ENCODE results near the gene PIAS2.
"Not testable (repeated sequence)": the region's sequence is repeated elsewhere in the genome, so short reads cannot be mapped to it uniquely, and the experiment has no call there.

PIAS2 gene, protein sequence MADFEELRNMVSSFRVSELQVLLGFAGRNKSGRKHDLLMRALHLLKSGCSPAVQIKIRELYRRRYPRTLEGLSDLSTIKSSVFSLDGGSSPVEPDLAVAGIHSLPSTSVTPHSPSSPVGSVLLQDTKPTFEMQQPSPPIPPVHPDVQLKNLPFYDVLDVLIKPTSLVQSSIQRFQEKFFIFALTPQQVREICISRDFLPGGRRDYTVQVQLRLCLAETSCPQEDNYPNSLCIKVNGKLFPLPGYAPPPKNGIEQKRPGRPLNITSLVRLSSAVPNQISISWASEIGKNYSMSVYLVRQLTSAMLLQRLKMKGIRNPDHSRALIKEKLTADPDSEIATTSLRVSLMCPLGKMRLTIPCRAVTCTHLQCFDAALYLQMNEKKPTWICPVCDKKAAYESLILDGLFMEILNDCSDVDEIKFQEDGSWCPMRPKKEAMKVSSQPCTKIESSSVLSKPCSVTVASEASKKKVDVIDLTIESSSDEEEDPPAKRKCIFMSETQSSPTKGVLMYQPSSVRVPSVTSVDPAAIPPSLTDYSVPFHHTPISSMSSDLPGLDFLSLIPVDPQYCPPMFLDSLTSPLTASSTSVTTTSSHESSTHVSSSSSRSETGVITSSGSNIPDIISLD

DNA sequence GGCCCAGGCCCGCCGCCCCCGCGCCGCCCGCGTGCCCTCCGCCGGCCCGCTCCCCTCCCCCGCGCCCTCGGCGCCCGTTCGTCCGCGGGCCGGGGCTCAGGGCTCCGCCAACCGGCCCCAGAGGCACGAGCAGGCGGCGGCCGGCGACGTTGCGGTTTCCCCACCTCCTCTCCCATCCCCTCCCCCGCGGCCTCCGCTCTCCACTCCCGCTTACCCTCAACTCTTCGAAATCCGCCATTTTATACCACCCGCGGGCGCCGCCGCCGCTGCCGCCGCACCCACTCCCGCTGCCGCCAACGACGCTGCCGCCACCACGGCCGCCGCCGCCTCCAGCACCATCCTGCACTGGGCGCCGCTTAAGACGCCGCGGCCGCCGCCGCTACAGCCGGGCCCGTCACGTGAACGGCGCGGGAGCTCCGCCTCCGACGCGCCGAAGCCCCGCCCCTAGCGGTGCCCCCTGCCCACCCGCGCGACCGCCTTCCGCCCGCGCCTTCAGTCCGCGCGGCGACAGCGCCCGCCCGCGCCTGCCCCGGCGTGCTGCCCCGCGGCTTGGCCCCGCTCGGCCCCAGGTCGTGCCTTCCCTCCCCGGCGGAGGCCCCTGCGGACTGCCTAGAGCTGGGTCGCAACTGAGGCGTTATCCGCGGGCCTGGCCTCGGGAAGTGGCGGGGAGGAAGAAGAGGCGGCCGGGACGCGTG, at the start of gene PIAS2, which contains the start of gene KATNAL2:
PIAS2 (minus strand) TSS at position 400 of the 695 bp plus-strand sequence; CDS start at position 238, 162 bp downstream.
KATNAL2 (plus strand) TSS at position 495 of the 695 bp plus-strand sequence. CDS start 29,271 bp downstream, outside the sequence.
- TF ChIP-seq, protein P1, sequence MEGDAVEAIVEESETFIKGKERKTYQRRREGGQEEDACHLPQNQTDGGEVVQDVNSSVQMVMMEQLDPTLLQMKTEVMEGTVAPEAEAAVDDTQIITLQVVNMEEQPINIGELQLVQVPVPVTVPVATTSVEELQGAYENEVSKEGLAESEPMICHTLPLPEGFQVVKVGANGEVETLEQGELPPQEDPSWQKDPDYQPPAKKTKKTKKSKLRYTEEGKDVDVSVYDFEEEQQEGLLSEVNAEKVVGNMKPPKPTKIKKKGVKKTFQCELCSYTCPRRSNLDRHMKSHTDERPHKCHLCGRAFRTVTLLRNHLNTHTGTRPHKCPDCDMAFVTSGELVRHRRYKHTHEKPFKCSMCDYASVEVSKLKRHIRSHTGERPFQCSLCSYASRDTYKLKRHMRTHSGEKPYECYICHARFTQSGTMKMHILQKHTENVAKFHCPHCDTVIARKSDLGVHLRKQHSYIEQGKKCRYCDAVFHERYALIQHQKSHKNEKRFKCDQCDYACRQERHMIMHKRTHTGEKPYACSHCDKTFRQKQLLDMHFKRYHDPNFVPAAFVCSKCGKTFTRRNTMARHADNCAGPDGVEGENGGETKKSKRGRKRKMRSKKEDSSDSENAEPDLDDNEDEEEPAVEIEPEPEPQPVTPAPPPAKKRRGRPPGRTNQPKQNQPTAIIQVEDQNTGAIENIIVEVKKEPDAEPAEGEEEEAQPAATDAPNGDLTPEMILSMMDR (IDR thresholded peaks at IDR 0.05; ENCODE audit: low read depth, low read length, missing control alignments): no peak
- H3K4me3 ChIP-seq (ENCODE audit: low read depth, low read length): peak within 1 kb of the TSS; percentile 56
- peak; percentile 30 for DNase-seq (ENCODE audit: low read depth)

DNA sequence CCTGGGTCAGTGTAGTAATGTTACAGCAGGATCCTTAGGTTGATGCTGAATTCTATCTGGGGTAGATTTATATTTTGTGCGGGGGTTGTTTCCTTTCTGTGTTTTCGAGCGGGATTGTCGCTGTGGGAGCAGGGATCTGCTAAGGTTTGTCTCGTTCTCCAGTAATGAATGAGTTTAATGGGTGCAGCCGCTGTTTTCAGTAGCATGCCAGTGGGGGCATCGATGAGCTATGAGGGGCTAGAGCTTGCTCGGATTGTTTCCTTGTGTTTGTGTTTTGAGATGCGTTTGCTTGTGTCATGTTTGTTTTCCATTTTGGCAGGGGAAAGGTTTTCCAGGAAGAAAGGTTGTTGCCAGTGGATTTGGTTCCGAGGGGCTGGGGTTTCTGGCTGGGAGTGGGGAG, 49.0 kb upstream of the PIAS2 start:
- not testable (repeated sequence) for DNase-seq (ENCODE audit: low read depth); H3K4me3 ChIP-seq (ENCODE audit: low read depth, low read length)

DNA sequence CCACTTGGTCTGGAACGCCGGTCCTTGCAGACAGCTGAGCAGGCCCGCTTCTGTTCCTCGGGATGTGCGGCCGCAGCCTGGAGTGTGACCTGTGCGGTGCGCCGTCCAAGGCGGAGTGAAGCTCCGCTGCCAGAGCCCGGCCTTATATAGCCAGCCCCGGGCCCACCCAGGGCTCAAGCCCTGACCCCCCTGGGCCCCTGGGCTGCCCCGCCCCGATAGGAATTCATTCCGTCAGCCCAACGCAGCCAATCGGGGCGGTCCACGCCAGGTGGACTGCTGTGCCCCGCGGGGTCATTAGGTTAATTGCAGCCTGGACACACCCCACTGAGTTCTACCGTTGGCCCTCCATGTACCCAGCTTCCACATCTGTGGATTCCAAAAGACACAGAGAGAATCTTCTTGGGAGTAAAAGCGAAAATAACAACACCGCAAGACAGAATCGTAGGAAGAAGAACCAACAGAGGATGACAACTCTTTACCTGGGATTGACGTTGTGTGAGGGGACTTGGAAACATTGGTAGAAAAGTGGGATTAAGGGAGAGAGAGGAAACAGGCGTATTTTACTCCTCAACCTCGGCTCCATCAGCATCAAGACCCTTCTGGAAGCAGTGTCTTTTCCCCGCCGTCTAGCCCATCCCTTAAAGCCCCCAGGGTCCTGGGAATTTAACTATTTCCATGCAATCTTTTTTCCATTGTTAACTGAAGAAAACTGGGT, 47.4 kb upstream of the PIAS2 start:
- DNase-seq (ENCODE audit: low read depth); H3K4me3 ChIP-seq (ENCODE audit: low read depth, low read length): not testable (repeated sequence)

DNA sequence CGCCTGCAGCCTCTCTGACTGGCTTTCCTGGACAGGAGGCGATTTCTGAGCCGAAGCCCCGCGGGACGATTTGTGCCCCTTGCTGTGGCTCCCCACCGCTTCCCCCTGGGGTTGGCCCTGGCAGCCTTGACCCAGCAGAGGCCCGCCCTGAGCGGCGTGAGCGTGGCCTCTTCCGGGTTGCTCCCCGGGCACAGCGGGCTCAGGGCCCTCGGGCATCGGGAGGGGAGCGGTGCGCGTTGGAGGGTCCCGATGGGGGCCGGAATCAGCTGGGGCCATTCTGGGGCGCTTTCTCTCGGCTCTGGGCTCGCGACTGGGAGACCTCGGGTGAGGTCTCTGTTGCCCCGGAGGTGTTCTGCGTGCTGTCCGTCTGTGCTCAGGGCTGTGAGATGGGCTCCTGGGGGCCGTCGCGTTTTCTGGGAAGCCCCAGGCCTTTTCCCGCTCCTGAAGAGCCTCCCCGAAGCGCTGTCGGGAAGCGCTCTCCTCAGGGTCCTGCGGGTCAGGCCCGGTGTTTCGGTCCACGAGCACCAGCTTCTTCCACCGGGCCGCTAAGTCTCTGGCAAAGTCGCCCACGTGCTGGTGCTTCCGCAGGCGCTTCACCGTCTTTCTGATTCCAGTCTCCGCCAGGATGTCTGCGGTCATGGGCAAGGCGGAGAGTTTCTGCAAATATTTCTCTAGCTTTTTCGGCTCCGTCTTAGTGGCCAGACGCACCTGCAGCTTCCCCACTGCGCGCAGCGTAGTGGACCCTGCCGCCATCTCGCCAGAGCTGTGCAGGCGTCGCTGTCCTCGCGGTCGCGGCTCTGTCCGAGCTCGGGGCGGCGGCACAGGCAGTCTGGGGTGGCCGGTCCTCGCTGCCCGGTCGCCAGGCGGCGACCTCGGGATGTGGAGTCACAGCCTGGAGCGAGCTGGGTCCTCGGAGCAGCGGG, 46.6 kb upstream of the PIAS2 start:
- H3K4me3 ChIP-seq (ENCODE audit: low read depth, low read length); DNase-seq (ENCODE audit: low read depth): not testable (repeated sequence)

DNA sequence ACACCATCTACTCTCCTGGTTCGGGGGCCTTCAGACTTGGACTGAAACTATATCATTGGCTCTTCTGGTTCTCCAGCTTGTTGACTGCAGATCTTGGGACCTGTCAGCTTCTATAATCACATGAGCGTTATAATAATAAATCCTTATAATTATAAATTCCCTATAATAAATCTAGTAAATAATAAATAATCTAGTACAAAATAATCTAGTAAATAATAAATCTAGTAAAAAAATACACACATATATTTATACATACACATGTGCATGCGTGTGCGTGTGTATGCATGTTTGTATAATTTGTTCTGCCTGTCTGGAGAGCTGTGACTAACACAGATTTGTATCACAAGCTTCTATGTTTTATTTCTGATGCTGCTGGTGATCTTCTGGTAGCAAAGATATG, 40.9 kb upstream of the PIAS2 start:
- TF ChIP-seq, protein P1 (IDR thresholded peaks at IDR 0.05; ENCODE audit: low read depth, low read length, missing control alignments): no peak
- no peak overlapping the region for H3K4me3 ChIP-seq (ENCODE audit: low read depth, low read length)
- no peak for DNase-seq (ENCODE audit: low read depth)

DNA sequence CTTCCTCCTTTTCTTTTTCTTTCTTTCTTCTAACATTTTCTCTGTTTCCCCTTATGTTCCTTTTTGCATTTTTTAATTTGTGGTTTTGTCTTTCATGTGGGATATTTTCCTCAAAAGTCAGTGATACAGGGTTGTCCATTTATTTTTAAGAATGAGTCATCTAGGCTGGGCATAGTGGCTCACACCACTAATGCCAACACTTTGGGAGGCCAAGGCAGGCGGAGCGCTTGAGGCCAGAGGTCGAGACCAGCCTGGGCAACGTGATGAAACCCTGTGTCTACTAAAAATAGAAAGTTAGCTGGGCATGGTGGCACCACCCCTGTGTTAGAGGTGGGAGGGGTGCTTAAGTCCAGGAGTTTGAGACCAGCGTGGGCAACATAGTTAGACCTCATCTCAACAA, 35.9 kb upstream of the PIAS2 start:
- no peak for DNase-seq (ENCODE audit: low read depth)
- TF ChIP-seq, protein P1 (IDR thresholded peaks at IDR 0.05; ENCODE audit: low read depth, low read length, missing control alignments): no peak
- no peak overlapping the region for H3K4me3 ChIP-seq (ENCODE audit: low read depth, low read length)

DNA sequence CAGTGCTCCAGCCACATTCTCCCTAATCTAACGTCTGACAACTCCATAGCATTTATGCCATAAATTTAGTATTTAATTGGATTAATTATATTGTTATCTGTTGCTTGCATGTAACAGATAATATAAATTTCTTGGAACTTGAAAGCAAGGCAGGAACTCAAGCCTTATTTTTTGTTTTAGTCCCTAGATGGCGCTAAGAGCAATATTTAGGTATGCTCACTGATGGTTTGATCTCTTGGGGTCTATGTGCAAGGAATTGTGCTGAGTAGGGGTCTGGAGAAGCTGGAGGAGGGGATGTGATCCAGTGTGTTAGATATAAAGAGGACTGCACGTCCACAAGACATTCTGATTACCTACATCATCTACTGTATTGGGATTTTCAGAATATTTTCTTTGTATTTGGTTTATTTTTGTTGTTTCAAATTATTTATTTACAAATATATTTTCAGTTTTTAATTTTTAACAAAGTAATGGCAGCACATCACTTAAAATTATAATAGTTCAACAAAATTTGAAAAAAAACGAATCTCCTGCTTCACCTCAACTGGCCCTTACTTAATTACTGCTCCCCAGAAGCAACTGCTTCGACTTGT, 32.9 kb upstream of the PIAS2 start:
- TF ChIP-seq, protein P1 (IDR thresholded peaks at IDR 0.05; ENCODE audit: low read depth, low read length, missing control alignments): peak; percentile 53
- no peak for DNase-seq (ENCODE audit: low read depth)
- H3K4me3 ChIP-seq (ENCODE audit: low read depth, low read length): no peak overlapping the region

All from GM12864 (cell line).